Fibroblast of the aortic adventitia (primary cell): ENCODE measurements around the gene SLCO4A1. TPM values are rescaled to one million over a fixed set of nuclear protein-coding genes. Genes with fewer than 3 reads are reported as not detected.

ENCODE experiments used
- DNase-seq: peaks from one replicate; pipeline ENCODE4 v3.0.0-alpha.2; 2010; ENCODE audit warnings: low read depth
- H3K4me3 ChIP-seq: 2 replicates; pipeline ENCODE4 v1.5.1; 2011; ENCODE audit warnings: low read depth, mild to moderate bottlenecking, control low read depth, low read length, moderate library complexity
- total RNA-seq: library from RNA; depleted of rRNA; stranded (reverse); fragments of >200 nt; gene quantifications from 2 replicates; pipeline ENCODE4 v1.2.3, GENCODE V29; 2012; ENCODE audit warnings: low replicate concordance
- TF ChIP-seq, protein P1 (sequence below): IDR thresholded peaks from 2 replicates; pipeline ENCODE4 v1.5.1; 2011; ENCODE audit warnings: mild to moderate bottlenecking, low read length, control low read depth, inconsistent platforms; ENCODE audit not compliant: insufficient read depth

The SLCO4A1 gene
- total RNA-seq, 1 donor: 0.72 TPM

DNA sequence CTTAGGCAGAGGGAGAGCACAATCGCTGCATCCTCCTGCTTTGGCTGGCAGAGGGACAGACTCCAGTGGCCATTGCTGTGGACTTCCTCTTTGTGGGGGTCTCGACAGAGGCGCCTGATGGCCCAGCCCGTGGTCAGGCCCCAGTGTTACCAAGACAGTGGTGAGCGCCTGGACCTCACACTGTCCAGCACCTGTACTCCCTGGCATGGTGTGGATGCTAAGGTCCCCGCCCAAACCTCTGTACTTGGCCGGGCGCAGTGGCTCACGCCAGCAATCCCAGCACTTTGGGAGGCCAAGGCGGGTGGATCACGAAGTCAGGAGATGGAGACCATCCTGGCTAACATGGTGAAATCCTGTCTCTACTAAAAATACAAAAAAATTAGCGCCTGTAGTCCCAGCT, 64.0 kb downstream of the SLCO4A1 start:
- H3K4me3 ChIP-seq: no peak overlapping the region
- no peak for DNase-seq
- TF ChIP-seq, protein P1, sequence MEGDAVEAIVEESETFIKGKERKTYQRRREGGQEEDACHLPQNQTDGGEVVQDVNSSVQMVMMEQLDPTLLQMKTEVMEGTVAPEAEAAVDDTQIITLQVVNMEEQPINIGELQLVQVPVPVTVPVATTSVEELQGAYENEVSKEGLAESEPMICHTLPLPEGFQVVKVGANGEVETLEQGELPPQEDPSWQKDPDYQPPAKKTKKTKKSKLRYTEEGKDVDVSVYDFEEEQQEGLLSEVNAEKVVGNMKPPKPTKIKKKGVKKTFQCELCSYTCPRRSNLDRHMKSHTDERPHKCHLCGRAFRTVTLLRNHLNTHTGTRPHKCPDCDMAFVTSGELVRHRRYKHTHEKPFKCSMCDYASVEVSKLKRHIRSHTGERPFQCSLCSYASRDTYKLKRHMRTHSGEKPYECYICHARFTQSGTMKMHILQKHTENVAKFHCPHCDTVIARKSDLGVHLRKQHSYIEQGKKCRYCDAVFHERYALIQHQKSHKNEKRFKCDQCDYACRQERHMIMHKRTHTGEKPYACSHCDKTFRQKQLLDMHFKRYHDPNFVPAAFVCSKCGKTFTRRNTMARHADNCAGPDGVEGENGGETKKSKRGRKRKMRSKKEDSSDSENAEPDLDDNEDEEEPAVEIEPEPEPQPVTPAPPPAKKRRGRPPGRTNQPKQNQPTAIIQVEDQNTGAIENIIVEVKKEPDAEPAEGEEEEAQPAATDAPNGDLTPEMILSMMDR: no peak

DNA sequence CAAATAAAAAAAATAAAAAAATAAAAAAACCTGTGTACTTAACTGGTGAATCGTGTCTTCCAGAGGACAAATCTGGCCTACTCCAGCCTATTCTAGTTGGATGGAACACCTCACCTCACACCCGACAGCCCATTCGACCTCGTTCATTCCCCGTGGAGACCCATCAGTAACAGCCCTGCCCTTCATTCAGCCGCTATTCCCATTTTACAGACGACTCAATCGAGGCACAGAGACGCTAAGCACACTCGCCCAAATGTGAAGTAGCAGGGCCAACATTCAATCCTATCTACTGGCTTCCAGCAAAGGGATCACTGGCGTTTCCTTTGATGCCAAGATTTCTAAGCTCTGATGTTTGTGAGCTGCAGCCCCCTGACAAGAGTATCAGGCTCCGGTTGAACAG, 64.6 kb downstream of the SLCO4A1 start:
- no peak for DNase-seq
- TF ChIP-seq, protein P1: no peak
- H3K4me3 ChIP-seq: no peak overlapping the region

DNA sequence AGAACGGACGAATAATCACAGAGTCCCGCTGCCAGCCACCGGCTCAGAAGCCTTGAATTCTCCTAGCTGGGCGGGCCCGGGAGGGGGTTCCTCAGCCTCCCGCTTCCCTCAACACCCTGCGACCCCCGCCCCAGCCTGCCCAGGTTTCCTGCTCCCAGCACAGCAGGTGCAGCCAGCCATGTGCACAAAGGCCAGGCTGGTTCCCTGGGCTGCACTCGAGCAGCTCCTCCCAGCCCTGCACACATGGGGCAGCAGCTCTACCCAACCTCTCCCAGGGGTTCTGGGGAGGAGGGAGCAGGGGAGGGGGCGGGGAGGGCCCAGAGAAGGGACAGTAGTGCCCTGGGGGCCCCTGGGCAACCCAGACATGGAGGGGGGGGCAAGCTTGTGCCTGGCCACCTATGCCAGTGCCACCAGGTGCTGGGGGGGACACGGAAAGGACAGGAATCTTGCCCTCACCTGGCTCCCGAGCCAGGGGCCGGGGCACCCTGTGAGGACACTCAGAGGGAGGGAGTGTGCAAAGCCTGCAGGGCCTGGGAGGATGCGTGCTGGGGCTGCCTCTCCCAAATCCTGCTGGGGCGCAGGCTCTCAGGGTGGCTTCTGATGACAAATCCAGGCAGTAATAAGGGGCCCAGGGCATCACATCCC, 65.1 kb downstream of the SLCO4A1 start:
- DNase-seq: no peak
- TF ChIP-seq, protein P1: no peak
- H3K4me3 ChIP-seq: no peak overlapping the region

DNA sequence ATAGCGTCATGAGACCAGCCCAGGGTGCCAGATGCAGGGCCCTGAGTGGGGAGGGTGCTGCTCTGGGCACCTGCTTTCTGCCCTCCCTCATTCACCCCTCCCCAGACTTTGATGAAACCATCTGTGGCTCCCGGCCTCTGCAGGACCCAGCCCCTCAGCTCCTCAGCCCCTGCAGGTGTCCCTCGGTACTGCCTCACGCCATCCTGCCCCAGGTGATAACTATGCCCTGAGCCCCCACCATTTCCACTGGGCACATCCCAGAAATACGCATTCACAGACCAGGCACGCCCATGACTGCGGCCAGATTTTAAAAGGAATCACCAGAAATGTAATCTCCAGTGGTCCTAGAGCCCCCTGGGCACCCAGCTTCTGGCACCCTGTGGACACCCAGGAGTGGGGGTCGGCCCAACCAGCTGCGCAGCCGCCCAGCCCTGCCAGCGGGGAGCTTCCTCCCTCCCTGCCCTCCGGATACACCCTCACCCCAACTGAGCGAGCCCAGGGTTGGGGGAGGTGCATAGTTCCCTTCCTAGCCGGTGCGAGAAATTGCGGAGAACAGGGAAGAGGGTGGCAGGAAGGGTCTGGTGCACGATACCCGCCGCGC, 65.7 kb downstream of the SLCO4A1 start:
- H3K4me3 ChIP-seq: peak overlapping the region; percentile 17
- no peak for DNase-seq
- TF ChIP-seq, protein P1: peak; percentile 47

DNA sequence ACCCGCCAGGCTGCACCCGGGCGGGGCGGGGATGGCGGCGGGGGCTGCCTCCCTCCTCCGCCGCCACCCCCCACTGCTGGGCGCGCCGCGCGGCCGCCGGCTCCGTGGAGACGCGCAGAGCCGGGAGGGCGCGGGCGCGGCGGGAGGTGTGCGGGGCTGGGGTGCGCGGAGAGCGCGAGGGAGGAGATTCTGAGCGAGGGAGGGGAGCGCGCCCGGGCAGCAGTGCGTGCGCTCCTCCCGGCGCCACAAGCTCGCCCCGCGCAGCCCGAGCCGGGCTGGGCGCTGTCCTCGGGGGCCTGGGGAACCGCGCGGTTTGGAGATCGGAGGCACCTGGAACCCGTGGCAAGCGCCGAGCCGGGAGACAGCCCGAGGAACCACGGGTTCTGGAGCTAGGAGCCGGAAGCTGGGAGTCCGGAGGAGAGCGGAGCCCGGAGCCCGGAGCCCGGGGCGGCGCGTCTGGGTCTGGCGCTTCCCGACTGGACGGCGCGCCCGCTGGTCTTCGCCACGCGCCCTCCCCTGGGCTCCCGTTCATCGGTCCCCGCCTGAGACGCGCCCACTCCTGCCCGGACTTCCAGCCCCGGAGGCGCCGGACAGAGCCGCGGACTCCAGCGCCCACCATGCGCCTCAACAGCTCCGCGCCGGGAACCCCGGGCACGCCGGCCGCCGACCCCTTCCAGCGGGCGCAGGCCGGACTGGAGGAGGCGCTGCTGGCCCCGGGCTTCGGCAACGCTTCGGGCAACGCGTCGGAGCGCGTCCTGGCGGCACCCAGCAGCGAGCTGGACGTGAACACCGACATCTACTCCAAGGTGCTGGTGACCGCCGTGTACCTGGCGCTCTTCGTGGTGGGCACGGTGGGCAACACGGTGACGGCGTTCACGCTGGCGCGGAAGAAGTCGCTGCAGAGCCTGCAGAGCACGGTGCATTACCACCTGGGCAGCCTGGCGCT, 66.6 kb downstream of the SLCO4A1 start, which contains the start of gene NTSR1:
NTSR1 (plus strand) TSS at position 246 of the 946 bp plus-strand sequence; CDS start at position 618, 372 bp downstream.
- TF ChIP-seq, protein P1: no peak
- DNase-seq: peak; percentile 24
- H3K4me3 ChIP-seq: peak within 1 kb of the TSS; percentile 45

DNA sequence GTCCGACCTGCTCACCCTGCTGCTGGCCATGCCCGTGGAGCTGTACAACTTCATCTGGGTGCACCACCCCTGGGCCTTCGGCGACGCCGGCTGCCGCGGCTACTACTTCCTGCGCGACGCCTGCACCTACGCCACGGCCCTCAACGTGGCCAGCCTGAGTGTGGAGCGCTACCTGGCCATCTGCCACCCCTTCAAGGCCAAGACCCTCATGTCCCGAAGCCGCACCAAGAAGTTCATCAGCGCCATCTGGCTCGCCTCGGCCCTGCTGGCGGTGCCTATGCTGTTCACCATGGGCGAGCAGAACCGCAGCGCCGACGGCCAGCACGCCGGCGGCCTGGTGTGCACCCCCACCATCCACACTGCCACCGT, 67.2 kb downstream of the SLCO4A1 start:
- peak overlapping the region; percentile 45 for H3K4me3 ChIP-seq
- DNase-seq: no peak
- TF ChIP-seq, protein P1: no peak
